Upper lobe of left lung (tissue), 6 donors: ENCODE data around the gene WDR31. TPM values are rescaled to one million over a fixed set of nuclear protein-coding genes. Genes with fewer than 3 reads are reported as not detected.

Experiments
- ATAC-seq, 2 donors: fragments of 200-7000 bp; cut with Tn5 transposase; one replicate each; pipeline ENCODE4 v1.9.1; 2022; ENCODE audit warnings: mild to moderate bottlenecking in 2 of 2, moderate library complexity in 2 of 2; ENCODE audit not compliant: low FRiP score in 2 of 2
- DNase-seq, 2 donors: peaks; one replicate each; pipeline ENCODE4 v3.0.0-alpha.2; 2019 to 2020
- H3K27ac ChIP-seq, 4 donors: fragments of 200-600 bp; sonication (generic); one replicate each; pipeline ENCODE4 v1.5.1; 2016 to 2019
- H3K27me3 ChIP-seq, 4 donors: fragments of 200-600 bp; sonication (generic); one replicate each; pipeline ENCODE4 v1.5.1; 2017 to 2019
- H3K36me3 ChIP-seq, 4 donors: fragments of 200-600 bp; sonication (generic); one replicate each; pipeline ENCODE4 v1.5.1; 2016 to 2019
- H3K4me1 ChIP-seq, 4 donors: fragments of 200-600 bp; sonication (generic); one replicate each; pipeline ENCODE4 v1.5.1; 2018 to 2019
- H3K4me3 ChIP-seq, 4 donors: fragments of 200-600 bp; sonication (generic); one replicate each; pipeline ENCODE4 v1.5.1; 2017 to 2019; ENCODE audit warnings: mild to moderate bottlenecking in 2 of 4, moderate library complexity in 1 of 4
- H3K9me3 ChIP-seq, 4 donors: fragments of 200-600 bp; sonication (generic); one replicate each; pipeline ENCODE4 v1.5.1; 2018 to 2019
- CTCF ChIP-seq, 6 experiments: fragments of 450-650 bp in 4 of 6; fragments of 200-600 bp in 2 of 6; sonication (generic) in 2 of 6; IDR thresholded peaks; one replicate each; pipeline ENCODE4 v1.5.1; 2016 to 2019; ENCODE audit warnings: antibody characterized with exemption in 6 of 6
- EP300 ChIP-seq, 4 donors: sonication (generic); formaldehyde crosslinking; IDR thresholded peaks; one replicate each; pipeline ENCODE4 v1.5.1; 2017; ENCODE audit warnings: antibody characterized with exemption in 4 of 4, control low read depth in 2 of 4
- POLR2A ChIP-seq, 4 donors: fragments of 450-650 bp; IDR thresholded peaks; one replicate each; pipeline ENCODE4 v1.5.1; 2016 to 2017; ENCODE audit warnings: antibody characterized with exemption in 4 of 4, mild to moderate bottlenecking in 2 of 4
- POLR2AphosphoS5 ChIP-seq, 2 donors: sonication (generic); formaldehyde crosslinking; IDR thresholded peaks; one replicate each; pipeline ENCODE4 v1.5.1; 2017; ENCODE audit warnings: antibody characterized with exemption in 2 of 2
- WGBS, 2 donors: methylation state at CpG; one replicate each; pipeline ENCODE4 v1.1.5; 2017 to 2018; 5-methylcytosine and 5-hydroxymethylcytosine counted together
- total RNA-seq, 6 donors: library from RNA; depleted of rRNA in 4 of 6; stranded (reverse); fragments of >200 nt in 4 of 6; gene quantifications; one replicate each; pipeline versions ENCODE4 v1.1.0 to v1.2.1, GENCODE V29; 2016 to 2021
- donor health status: DM: no; HTN: no; CAD: no; lungs with moderate emphysema.
- donor health status: DM: no; HTN: yes; CAD: no; lungs with severe emphysema.

The WDR31 gene
- total RNA-seq, 6 donors from 2014 or later: 2.0 to 5.2 (median 3.1) TPM

DNA sequence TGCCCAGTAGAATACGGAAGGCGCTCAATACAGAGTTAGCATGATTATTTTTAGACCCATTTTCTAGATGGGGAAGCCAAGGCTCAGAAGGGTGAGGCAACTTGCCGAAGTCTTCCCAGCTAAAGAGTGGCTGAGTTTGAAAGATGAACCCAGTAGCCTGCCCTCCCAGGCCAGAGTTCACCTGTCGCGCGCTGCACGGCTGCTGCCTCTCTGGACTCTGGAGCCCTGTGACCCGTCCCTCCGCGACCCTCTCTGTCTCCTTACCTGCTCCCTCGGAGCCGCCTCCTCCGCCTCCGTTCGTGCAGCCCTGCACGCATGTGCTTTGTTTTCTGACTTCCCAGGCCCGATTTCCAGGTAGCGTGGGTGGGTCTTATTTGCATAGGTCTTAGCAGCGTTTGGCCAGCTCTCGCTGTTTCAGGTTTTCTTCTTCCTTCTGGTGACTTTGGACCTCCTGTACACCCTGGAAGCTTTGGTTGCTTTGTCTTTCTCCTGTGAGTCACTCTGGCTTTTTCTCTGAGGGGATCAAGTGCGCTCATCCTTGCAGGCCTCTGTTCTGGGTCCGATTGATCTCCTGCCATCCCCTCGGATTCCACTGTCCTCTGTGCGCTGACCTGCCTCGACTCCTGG lies 37.2 kb downstream of the WDR31 start, which contains the start of gene RNF183:
TSS of gene RNF183 (minus strand) at position 585 of the 627 bp plus-strand sequence. CDS start 5,192 bp downstream, outside the sequence.
- no peaks in the 10 kb centered on the region for H3K36me3 ChIP-seq
- peak in 1 of 2 donors; percentile 61 for DNase-seq
- H3K27ac ChIP-seq: no peak within 1 kb of the TSS
- H3K4me3 ChIP-seq: no peak within 1 kb of the TSS
- peaks cover 0 to 6% (median 0%) of the 10 kb centered on the region in 4 donors for H3K4me1 ChIP-seq
- no peaks in the 10 kb centered on the region for H3K27me3 ChIP-seq
- H3K9me3 ChIP-seq: no peaks in the 10 kb centered on the region
- TF ChIP-seq POLR2AphosphoS5 (IDR thresholded peaks at IDR 0.05): no peak
- TF ChIP-seq CTCF (IDR thresholded peaks at IDR 0.05): no peak
- WGBS, 2 donors: 78 to 81% methylated on average over 24 to 25 of the region's 25 CpGs
- ATAC-seq: no peak

- Histone ChIP-seq H3K4me1 (peaks cover 0 to 6% (median 0%) of the 10 kb centered on the region in 4 donors), H3K36me3 (no peaks in the 10 kb centered on the region), H3K4me3 (no peak overlapping the region), H3K27ac (no peak overlapping the region), H3K9me3 (no peaks in the 10 kb centered on the region), H3K27me3 (no peaks in the 10 kb centered on the region)
- 88 to 95% methylated on average over 8 of the region's 8 CpGs for WGBS, 2 donors
- DNase-seq: no peak
- ATAC-seq: no peak
- TF ChIP-seq POLR2AphosphoS5 (IDR thresholded peaks at IDR 0.05) (no peak), CTCF (IDR thresholded peaks at IDR 0.05) (no peak), POLR2A (IDR thresholded peaks at IDR 0.05) (no peak)
These were observed 38.5 kb downstream of the WDR31 start for GRCh38 chr9:113301548-113301947.

DNA sequence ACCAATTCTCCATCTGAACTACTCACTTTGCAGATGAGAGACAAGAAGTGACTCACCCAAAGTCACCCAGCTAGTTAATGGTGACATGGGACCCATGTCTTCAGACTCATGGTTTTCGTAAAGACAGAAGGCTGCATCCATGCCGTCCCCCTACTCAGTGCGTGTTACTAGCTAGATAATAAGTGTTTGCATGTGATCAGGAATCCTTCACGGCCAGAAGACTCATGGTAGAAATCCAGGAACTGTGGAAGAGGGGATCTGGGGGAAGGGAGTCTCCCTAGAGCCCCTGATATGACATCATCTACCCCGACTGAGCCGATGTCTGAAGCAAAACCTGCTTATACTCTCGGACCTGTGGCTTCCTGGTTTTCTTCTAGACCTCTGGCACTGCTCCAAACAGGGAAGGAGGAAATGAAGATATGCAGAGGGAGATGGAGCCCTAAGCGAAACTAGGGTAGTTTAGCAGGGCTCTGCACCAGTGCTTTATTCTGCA lies 40.2 kb downstream of the WDR31 start:
- peak; percentile 21 to 34 for ATAC-seq
- Histone ChIP-seq H3K4me3 (no peak overlapping the region), H3K4me1 (peaks cover 0 to 6% (median 0%) of the 10 kb centered on the region in 4 donors), H3K36me3 (no peaks in the 10 kb centered on the region), H3K9me3 (no peaks in the 10 kb centered on the region), H3K27me3 (no peaks in the 10 kb centered on the region), H3K27ac (no peak overlapping the region)
- TF ChIP-seq EP300 (IDR thresholded peaks at IDR 0.05) (no peak), POLR2AphosphoS5 (IDR thresholded peaks at IDR 0.05) (no peak)
- peak in 1 of 2 donors; percentile 40 for DNase-seq
- 28 to 36% methylated on average over 8 of the region's 8 CpGs for WGBS, 2 donors

DNA sequence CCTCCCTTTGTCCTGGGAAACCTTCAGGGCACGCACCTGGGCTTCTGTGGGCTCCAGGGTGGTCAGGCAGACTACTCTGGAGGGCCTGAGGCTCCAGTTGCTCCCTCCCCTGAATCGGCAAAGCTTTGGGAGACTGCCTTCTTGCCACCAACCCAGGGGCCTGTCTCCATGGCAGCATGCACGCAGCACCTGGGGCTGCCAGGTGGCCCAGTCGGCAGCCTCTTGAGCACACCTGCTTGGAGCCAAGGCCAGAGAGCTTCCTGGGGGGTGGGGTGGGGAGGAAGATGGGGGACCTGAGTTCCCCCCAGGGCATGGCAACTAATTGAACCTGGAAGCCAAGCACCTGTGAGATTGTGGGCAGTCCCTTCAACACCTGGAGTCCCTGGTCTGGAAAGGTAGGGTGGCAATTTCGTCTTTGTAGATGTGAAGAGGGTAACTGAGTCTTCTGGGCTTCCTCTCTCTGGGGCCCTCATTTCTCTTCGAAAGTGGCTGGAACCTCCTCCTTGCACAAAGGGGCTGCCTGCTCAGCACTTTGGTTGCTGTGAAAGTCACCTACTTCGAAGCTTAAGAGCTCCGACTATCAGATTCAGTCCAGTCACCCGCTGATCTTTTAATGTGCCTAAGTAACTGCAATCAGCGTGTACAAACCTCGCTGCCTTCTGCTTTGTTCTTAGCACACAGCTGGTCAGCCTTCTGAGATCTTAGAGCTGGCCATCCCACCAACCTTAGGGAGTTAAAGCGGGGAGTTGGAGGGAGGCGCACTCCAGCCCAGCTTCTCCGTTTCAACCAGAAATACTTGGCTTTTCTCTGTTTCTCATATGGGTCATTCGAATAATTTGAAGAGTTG lies 40.9 kb downstream of the WDR31 start:
- H3K27me3 ChIP-seq: no peaks in the 10 kb centered on the region
- ATAC-seq (no peak), DNase-seq (peak in 1 of 2 donors; percentile 30)
- TF ChIP-seq POLR2A (IDR thresholded peaks at IDR 0.05): no peak
- no peak for TF ChIP-seq EP300 (IDR thresholded peaks at IDR 0.05)
- TF ChIP-seq CTCF (IDR thresholded peaks at IDR 0.05): no peak
- no peak for TF ChIP-seq POLR2AphosphoS5 (IDR thresholded peaks at IDR 0.05)
- no peaks in the 10 kb centered on the region for H3K36me3 ChIP-seq
- no peak overlapping the region for H3K4me3 ChIP-seq
- no peak overlapping the region for H3K27ac ChIP-seq
- H3K4me1 ChIP-seq: peaks cover 0 to 6% (median 0%) of the 10 kb centered on the region in 4 donors
- no peaks in the 10 kb centered on the region for H3K9me3 ChIP-seq
- WGBS, 2 donors: 87 to 93% methylated on average over 12 to 14 of the region's 15 CpGs

GRCh38 chr9:113298311-113298710 lies 41.8 kb downstream of the WDR31 start:
- Histone ChIP-seq H3K4me1 (peaks cover 0 to 6% (median 0%) of the 10 kb centered on the region in 4 donors), H3K27me3 (no peaks in the 10 kb centered on the region), H3K9me3 (no peaks in the 10 kb centered on the region), H3K27ac (no peak overlapping the region), H3K36me3 (peaks cover 0 to 3% (median under 1%) of the 10 kb centered on the region in 4 donors), H3K4me3 (no peak overlapping the region)
- 93 to 98% methylated on average over 8 of the region's 8 CpGs for WGBS, 2 donors
- DNase-seq (no peak), ATAC-seq (no peak)
- no peak for TF ChIP-seq POLR2AphosphoS5 (IDR thresholded peaks at IDR 0.05)
- TF ChIP-seq EP300 (IDR thresholded peaks at IDR 0.05): no peak
- TF ChIP-seq CTCF (IDR thresholded peaks at IDR 0.05): no peak
- TF ChIP-seq POLR2A (IDR thresholded peaks at IDR 0.05): no peak
